ENCODE measurements around the gene TEX19.
"Not testable (repeated sequence)": the region's sequence is repeated elsewhere in the genome, so short reads cannot be mapped to it uniquely, and the experiment has no call there.

TEX19 gene

GRCh38 chr17:82392941-82393340 is 33.9 kb downstream of the TEX19 start:
- no peak for DNase-seq

DNA sequence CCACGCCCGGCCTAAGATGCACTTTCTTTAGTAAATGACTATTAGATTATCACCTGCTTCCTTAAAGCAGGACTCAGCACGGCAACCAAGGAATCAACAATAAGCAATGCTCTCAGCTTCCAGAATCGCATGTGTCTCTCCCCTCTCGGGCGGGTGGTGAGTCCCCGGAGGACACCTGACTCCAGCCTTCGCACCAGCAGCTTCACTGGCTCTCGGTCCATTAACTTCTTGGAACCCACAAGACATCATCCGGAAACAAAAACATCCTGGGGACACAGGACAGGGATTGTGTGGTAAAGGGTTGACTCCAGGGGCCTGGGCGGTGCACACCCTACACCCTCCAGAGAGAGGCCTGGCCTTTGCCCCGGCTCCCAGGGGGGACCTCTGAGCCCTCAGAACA is 35.2 kb downstream of the TEX19 start:
- DNase-seq = no peak

GRCh38 chr17:82396601-82397435 is 37.8 kb downstream of the TEX19 start:
- DNase-seq = no peak

GRCh38 chr17:82397449-82398335 is 38.6 kb downstream of the TEX19 start:
- no peak for DNase-seq

DNA sequence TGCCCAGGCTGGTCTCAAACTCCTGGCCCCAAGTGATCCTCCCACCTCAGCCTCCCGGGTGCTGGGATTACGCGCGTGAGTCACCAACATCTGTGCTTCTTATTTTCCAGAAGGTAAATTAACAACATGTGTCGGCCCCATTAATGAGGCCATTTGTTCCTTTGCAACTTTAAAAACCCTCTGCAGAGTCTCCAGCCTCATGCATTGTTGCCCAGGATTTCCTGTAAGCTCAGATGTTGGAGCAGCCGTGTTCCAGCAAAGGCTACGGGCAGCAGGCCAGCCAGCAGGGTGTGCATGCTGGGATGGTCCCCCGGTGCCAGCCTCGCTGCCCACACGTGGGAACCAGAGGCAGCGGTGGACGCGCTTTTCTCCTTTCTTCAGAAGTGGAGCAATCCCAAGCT is 40.0 kb downstream of the TEX19 start:
- no peak for DNase-seq

- DNase-seq = no peak
These were observed 40.6 kb downstream of the TEX19 start for GRCh38 chr17:82399601-82400101.

GRCh38 chr17:82400206-82400605 is 41.2 kb downstream of the TEX19 start:
- no peak for DNase-seq

GRCh38 chr17:82400830-82401229 is 41.8 kb downstream of the TEX19 start:
- peak; percentile 38 for DNase-seq

- no peak for DNase-seq
These were observed 43.8 kb downstream of the TEX19 start for GRCh38 chr17:82402865-82403264.

- no peak for DNase-seq
These were observed 44.9 kb downstream of the TEX19 start for GRCh38 chr17:82403662-82404660.

- no peak for DNase-seq
These were observed 46.0 kb downstream of the TEX19 start for GRCh38 chr17:82405051-82405450.

DNA sequence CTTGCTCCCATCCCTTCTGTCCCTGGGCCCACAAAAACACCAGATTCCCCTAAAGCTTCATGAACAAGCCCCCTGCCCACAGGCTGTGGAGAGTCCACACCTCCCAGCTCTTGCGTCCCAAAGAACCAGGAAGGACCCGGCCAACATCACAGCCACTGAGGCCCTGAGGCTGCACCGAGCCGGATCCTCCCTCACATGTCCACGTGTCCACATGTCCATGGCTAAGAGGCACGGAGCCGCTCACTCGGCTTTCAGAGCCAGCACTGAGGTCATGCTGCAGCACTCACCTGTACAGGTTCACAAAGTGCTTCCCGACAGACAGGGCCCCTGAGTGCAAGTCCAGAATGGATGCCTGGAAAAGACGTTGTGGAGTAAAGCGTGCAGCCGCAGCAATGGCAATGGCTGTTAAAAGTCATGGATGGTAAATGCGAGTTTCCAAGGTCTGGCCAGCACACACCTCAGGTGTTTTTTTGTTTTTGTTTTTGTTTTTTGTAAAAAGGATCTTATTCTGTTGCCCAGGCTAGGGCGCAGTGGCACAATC is 47.2 kb downstream of the TEX19 start:
- no peak for DNase-seq

DNA sequence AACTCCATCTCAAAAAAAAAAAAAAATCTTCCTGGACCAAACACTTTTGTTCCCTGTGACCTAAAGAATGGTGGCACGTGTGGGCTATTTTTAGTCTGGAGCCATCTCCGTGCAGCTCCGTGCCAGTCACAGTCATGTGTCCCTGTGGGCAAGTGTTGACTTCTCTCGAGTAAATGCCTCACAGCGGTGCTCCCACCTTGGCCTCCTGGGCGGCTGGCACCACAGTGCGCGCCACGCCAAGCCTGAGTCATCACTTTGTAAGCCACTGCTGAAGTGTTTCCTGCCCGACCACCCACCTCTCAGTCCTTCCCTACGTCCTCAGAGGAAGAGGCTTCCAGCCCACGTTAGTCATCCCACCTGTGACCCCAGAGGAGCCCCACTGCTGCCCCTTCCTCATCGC is 48.2 kb downstream of the TEX19 start:
- no peak for DNase-seq

DNA sequence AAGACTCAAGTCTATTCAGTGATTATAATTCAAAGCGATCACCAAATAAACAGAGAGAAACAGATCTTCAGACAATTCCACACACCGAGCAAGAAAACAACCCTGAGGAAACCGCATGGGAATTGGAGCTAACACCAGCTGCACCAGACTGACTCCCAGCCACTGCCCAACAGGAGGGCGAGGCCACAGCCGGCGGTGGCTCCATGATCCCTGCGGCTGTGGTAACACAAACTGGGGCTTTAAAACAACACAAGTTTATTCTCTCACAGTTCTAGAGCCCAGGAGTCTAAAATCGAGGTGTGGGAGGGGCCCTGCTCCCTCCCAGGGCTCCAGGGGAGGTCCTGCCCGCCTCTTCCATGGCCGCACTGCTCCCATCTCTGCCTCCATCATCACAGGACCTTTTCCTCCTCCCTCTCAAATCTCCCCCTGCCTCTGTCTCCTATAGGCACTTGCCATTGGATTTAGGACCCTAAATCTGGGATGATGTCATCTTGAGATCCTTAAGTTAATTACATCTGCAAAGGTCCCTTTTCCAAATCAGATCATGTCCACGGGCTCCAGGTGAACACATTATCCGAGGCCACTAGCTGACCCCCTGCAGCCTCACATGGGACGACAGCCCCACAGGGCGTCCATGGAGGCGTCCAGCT is 49.4 kb downstream of the TEX19 start:
- DNase-seq = no peak

- no peak for DNase-seq
These were observed 49.9 kb downstream of the TEX19 start for GRCh38 chr17:82408938-82409318.

GRCh38 chr17:82410014-82410716 is 51.1 kb downstream of the TEX19 start:
- no peak for DNase-seq

DNA sequence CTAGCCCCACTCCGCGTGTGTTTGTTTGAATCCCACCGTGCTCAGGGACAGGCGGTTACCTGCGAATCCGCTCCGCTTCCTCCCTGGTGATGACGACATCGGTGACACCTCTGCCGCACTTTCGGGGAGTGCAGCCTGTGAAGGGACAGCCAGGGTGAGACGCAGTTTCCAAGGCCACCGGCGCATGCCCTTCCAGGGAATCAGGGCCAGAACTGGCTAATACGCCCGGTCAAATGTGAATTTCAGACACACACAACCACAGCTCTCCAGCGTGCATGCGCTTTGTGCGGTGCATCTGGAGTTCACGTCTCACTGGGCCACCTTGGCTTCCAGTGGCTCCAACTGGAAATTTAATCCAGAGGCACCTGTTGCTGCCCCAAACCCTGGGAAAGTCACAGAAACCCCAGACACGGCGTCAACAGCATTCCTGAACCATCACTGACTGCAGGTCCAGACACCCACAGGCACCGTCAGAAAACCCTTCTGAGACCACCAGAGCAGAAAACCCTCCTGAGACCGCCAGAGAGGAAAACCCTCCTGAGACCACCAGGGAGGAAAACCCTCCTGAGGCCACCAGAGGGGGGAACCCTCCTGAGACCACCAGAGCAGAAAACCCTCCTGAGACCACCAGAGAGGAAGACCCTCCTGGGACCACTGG is 52.5 kb downstream of the TEX19 start:
- DNase-seq = no peak

DNA sequence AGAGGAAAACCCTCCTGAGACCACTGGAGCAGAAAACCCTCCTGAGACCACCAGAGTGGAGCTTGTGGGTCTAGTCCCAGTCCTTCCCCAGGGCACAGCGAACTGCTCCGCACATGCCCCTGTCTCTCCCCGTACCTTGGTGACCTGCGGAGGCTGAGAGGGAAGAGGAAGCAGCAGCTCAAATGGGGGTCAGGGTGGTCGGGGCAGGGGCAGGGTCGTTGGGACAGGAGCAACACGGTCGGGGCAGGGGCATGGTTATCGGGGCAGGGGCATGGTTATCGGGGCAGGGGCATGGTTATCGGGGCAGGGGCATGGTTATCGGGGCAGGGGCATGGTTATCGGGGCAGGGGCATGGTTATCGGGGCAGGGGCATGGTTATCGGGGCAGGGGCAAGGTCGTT is 53.0 kb downstream of the TEX19 start:
- DNase-seq = not testable (repeated sequence)

DNA sequence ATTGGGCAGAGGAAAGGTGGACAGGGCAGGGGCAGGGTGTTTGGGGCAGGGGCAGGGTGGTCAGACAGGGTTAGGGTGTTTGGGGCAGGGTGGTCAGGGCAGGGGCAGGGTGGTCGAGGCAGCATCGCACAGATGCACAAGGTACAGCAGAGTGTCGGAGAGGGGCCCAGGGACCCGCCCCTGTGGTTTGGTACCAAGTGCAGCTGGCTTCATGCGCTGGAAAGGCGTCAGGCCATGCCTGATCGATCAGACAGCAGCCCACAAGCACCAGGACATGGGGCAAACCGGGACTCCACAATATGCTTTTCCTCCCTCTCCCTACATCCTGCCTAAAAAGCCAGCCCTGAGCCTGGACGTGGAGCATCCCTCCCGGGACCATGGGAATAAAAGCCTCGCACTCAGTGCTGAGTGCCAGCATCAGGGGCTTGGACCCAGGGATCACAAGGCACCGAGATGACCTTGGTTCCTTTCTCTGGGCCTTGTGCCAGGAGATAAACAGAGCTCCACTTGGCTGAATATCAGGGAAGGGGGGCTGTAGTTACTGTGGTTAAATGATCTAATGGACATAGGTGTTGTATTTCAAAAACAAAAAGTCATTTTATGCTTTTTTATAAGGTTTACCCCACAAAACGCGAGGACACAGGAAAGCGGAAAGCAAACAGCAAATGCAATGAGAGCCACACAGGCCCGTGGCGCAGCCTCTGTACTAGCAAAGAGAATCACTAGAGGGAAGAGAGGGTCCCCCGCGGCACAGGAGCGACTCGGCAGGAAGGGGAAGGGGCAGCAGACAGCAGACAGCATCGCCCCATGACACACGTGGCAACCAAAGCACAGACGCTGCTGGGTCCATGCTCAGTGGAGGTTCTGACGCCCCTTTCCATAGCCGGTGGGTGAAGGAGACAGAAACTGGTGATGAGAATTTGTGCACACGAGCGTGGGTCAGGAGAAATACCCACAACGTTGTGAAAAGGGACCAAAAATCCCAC is 53.8 kb downstream of the TEX19 start:
- DNase-seq = no peak
